Activated naive CD4-positive, alpha-beta T cell treated with anti-CD3 and anti-CD28 coated beads, Interleukin-2, amount 50 U/mL, for 16 hours (primary cell): Measurements from ENCODE around the gene CLEC4A.
"Not testable (repeated sequence)": the region's sequence is repeated elsewhere in the genome, so short reads cannot be mapped to it uniquely, and the experiment has no call there.

Experiments
- DNase-seq: peaks from one replicate; pipeline ENCODE4 v3.0.0-alpha.2; 2020

CLEC4A gene

DNA sequence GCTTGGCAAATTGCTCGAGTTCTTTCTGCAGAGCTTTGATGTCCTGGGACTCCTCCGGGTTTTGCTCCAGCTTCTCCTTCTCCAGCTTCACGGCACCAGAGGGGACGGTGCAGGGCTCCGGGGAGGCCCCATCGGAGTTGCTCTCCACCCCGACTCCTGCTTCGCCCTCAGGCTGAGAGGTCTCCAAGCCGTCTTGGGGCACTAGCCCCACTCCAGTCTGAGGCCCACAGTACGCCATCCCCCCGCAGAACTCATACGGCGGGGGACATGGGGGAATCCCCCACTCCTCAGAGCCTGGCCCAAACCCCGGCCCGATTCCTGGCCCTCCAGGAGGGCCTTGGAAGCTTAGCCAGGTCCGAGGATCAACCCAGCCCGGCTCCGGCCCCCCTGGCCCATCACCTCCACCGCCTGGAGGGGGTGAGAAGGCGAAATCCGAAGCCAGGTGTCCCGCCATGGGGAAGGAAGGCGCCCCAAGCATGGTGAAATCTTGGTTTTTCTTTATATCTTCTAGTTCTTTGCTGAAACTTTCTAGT is 11.0 kb downstream of the CLEC4A start:
- DNase-seq: not testable (repeated sequence)

DNA sequence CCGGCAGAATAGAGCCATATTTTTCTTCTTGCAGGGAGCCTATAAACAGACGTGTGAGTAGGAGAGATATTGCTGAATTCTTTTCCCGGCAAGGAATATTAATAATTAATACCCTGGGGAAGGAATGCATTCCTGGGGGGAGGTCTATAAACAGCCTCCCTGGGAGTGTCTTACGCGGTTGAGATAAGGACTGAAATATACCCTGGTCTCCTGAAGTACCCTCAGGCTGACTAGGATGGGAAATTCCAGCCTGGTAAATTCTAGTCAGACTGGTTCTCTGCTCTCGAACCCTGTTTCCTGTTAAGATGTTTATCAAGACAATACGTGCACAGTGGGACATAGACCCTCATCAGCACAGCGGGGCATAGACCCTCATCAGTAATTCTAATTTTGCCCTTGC is 18.2 kb downstream of the CLEC4A start:
- DNase-seq: not testable (repeated sequence)

DNA sequence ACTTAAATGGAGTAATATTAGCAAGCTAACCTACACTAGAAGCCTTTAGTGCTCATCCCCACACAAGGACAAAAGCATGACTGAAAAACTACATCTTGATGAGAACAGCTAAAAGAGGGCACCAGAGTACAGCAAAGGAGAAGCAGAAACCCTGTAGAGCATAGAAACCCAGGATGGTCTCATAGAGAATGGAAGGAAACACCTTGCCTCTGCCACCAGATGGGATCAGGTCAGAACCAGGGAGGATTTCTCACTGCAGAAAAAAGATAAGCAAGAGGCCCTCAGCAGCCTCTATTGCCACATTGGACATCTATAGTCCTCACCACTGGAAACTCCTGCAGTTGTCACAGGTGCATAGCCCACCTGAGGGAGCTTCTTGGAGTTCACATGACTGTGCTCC is 19.8 kb downstream of the CLEC4A start:
- DNase-seq: no peak

DNA sequence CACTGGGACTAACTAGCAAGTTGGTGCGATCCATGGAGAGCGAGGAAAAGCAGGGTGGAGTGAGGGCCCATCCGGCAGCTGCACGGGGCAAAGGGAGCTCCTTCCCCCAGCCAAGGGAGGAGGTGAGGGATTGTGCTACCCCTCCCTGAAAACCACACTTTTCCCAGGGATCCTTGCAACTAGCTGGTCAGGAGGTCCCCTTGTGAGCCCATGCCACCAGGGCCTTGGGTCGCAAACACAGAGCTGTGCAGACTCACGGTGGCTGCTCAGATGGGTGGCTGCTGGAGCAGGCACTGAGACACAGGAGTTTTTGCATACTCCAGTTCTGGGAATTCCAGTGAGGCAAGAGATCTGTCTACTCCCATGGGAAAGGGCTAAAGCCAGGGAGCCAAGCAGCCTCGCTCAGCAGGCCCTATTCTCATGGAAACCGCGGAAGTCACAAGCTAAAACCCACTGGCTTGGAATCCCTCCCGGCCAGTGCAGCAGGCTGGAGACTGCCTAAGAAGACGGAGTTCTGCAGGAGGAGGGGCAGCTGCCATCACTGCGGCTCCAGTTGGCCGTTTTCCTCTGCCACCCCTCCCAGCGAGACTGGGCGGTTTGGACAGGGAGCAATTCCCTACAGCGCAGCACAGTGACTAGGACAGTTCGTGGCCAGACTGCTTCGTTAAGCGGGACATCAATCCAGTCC is 22.5 kb downstream of the CLEC4A start:
- no peak for DNase-seq

DNA sequence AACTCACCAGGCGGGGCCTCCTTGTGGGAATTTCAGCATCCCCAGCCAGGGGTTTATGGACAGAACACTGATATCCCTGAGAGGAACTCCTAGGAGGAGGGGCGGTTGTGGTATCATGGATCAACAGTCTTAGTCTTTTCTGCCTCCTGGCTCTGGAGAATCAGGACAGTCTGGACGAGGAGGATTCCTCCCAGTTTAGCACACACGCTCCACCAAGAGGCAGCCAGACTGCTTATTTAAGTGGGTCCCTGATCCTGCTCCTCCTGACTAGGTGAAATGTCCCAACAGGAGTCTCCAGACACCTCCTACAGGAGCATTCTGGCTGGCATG is 23.0 kb downstream of the CLEC4A start:
- no peak for DNase-seq

DNA sequence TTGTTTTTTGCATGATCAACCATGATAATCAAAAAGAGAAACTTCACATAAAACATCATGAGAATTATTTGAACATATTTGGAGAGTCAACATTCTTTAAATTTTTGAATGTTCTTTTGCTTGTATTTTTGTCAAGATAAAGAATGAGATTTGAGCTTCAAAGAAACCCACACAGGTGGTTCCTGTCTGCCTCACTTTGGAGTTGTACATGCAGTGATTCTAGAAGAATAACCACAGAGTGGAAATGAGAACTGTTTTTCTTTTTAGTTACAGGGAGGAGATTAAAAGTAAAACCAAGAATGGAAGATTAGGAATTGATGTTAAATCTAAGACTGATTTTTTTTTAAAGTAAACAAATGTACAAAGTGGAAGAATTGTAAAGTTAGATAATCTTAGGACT is 31.1 kb downstream of the CLEC4A start:
- no peak for DNase-seq

DNA sequence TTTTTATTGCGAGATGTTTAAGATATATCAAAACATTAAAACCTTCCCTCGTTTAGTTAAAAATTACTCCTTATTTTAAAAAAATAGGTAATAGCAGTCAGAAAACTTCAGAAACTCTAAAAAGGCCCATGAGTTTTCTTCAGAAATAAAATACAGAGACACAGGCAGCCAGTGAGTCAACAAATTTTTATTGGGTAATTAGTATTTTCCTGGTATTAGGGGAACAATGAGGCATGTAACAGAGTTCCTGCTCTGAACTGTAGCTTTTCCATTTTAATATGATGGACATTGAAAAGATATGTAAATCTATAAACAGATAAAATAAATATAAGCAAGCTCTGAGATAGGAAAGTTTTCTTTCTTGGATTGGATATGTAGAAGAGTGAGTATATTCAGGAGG is 33.0 kb downstream of the CLEC4A start:
- DNase-seq: no peak

DNA sequence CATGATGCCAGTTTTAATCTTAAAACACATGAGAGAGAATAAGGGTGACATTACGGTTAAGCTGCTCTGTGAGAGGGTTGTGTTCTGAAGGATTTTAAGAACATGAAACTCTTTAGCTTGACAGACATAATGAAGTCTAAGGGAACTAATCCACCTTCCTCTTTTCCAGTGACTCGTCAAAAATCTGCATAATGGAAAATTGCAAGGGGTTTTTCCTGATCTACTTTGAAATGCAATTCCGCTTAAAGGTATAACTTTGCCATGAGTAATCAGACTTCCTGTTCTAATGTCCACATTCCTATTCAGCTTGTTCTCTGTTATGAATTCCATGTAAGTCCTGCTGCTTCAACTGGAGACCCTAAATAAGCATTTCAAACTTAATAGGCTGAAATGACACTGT is 33.4 kb downstream of the CLEC4A start, which contains the start of gene ZNF705A:
Gene ZNF705A (plus strand): TSS at position 171 of the 400 bp plus-strand sequence. CDS start 15,611 bp downstream, outside the sequence.
- DNase-seq: no peak

DNA sequence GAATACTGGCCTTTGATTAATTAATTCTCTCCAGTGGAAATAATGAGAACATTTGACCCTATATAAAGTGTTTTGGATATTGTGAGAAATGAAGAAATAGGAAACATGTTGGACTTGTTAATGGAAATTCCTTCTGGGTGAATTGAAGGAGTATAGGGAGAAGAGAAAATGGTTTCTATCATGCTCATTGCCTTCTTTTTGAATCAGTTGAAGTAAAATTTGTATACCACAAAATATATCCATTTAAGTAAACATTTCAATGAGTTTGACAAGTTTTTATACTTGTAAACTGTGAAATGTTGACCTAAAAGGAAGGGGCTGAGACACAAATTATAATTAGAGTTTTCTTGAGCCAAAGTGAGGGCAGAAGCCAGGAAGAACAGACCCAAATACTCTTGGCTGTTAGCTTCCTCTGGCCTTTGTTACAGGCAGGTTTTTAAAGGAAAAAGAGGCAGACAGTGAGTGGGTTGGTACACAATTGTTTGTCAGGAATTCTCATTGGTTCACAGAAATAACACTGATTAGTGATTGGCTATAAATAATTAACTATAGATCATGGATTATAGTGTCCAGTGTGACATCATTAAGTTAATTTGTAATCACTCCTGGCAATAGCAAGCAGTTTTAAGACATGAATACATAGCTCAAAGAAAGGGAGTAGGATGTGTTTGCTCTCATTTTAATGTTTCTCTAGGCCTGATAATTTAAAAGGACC is 34.2 kb downstream of the CLEC4A start:
- DNase-seq: no peak

DNA sequence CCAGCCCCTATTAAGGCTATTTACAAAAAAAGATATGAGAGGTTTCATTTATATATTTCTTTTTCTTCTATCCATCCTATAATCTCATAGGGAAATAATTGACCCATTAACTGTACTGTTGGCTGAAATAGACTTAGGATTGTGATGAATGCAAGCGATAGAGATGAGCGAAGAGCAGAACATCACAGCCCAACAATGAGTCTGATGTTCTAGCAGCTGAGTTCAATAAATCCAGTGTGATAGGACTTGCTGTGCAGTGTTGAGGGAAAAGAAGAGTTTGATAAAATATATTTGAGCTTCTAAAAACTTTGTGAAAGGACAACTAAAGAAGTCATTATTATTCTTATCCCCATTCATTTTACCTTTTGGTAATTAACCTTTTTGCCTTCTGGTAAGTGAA is 49.5 kb downstream of the CLEC4A start:
- DNase-seq: not testable (repeated sequence)

DNA sequence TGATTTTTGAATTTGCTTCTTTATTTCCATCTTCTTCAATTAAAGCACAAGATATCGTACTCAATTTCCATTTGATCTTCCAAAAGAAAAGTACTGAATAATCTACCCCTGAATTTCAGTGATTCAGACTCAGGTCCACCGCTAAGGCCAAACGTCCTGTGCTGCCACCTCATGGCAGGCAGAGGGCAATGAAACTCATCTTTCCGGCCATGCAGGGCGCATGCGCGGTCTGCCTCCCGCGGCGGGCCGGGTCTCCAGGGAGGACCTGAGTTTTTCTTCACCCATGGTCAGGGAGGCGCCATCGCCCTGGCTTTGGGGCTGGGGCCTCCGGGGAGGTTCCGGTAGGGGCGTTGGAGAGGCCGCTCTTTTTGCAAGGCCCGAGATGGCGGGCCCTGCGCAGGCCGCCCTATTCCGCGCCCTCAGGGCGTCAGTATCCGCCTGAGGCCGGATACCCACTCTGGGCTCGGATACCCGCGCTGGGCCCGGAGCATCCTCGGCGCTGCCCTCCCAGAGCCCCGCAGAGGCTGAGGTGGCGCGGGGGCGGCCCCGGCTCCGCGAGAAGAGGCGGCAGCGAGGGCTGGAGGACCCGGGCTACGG is 56.7 kb downstream of the CLEC4A start:
- peak; percentile 67 for DNase-seq

DNA sequence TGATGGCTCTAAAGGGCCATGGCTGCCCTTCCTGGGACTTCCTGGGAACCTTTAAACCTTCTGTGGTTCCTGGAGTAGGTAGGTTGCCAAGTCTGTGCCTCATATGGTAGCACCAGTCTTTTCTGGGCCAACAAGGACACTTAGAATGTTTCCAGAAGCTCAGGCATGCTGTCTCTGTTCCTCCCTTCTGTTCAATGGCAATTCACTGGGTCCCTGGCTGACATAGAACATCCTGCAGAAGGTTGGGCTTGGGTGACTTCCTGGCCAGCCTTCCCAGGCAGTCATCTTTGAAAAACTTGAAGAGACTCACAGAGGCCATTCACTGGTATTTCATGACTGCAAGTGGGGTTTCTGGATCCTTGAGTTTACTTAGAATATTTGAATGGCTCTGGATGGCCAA is 57.9 kb downstream of the CLEC4A start:
- DNase-seq: not testable (repeated sequence)

DNA sequence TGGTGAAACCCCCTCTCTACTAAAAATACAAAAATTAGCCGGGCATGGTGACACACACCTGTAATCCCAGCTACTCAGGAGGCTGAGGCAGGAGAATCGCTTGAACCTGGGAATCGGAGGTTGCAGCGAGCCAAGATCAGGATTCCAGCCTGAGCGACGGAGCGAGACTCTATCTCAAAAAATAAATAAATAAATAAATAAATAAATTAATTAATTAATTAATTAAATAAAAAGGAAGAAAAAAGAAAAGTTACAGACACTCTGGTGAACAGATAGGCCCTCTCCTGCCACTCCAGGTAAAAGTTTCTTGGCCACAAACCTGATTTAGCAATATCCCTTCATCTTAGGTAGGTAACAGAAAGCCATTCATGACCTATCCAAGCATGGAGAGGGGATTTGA is 59.5 kb downstream of the CLEC4A start:
- not testable (repeated sequence) for DNase-seq

DNA sequence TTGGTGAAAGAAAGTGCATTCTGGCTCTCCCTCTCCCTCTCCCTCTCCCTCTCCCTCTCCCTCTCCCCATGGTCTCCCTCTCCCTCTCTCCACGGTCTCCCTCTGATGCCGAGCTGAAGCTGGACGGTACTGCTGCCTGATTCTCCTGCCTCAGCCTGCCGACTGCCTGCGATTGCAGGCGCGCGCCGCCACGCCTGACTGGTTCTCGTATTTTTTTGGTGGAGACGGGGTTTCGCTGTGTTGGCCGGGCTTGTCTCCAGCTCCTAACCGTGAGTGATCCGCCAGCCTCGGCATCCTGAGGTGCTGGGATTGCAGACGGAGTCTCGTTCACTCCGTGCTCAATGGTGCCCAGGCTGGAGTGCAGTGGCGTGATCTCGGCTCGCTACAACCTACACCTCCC is 59.9 kb downstream of the CLEC4A start:
- DNase-seq: not testable (repeated sequence)

DNA sequence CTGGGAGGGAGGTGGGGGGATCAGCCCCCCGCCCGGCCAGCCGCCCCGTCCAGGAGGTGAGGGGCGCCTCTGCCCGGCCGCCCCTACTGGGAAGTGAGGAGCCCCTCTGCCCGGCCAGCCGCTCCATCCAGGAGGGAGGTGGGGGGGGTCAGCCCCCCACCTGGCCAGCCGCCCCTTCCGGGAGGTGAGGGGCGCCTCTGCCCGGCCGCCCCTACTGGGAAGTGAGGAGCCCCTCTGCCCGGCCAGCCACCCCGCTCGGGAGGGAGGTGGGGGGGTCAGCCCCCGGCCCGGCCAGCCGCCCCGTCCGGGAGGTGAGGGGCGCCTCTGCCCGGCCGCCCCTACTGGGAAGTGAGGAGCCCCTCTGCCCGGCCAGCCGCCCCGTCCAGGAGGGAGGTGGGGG is 60.8 kb downstream of the CLEC4A start:
- DNase-seq: not testable (repeated sequence)

DNA sequence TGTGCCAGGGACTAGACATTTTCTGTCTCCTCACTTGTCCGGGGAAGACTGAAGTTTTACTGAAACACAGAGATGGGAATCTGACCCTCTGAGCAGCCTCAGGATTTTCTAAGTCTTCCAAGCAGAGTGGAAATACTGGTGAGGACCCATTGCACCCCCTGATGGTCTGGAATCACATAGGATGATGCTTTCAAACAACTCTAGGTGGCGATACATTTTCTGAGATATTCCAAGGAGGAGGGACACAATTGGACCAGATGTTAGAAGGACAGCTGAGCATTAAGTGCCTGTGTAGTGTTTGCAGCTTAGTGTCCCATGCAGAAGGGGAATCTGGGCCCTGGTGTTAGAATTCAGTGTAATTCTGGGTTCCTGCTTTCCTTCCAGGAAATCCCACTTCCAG is 64.7 kb downstream of the CLEC4A start:
- DNase-seq: not testable (repeated sequence)
